Right cardiac atrium (tissue), 5 donors: ENCODE measurements around the gene HIF1A. TPM values are rescaled to one million over a fixed set of nuclear protein-coding genes. Genes with fewer than 3 reads are reported as not detected.

ENCODE experiments used
- polyA plus RNA-seq: library from polyadenylated mRNA; stranded (reverse); fragments of 200-250 nt; gene quantifications from one replicate; pipeline ENCODE4 v1.2.3, GENCODE V29; 2013
- total RNA-seq, 4 donors: library from RNA; stranded (reverse); fragmentation: NEBNext Ultra II Directional; extraction: Animal tissue kit (Norgen Biotek cat#: 25700); gene quantifications; one replicate each; pipeline ENCODE4 v1.2.1, GENCODE V29; 2021
- donor health status: healthy with polysubstance abuse.
- donor health status: DM: no; HTN: yes; CAD: no.
- donor health status: DM: no; HTN: no; CAD: no.
- donor health status: DM: no; HTN: yes; CAD: no; lungs with severe emphysema.
- donor health status: DM: yes; HTN: yes; CAD: no.

HIF1A gene
- total and polyA plus RNA-seq, 5 donors = 25.5 to 117 (median 75.9) TPM

Other genes with a start within 250 kb of the HIF1A start
- 10 to 100 TPM in 1 of 4 donors, 1 to 10 TPM in 3; 6.1 to 12.9 (median 8.8) TPM for gene SNAPC1, start 66.9 kb downstream of the HIF1A start, total RNA-seq
- 10.5 TPM for gene SNAPC1, start 66.9 kb downstream of the HIF1A start, polyA plus RNA-seq
- under 1 TPM; 0.25 to 0.91 (median 0.42) TPM for gene SYT16, start 117.2 kb downstream of the HIF1A start, total RNA-seq
- gene SYT16, start 117.2 kb downstream of the HIF1A start, polyA plus RNA-seq = 0.09 TPM